ENCODE measurements around the gene ADAMTSL1.

- TF ChIP-seq ATF3 (IDR thresholded peaks at IDR 0.05; ENCODE audit: insufficient read depth, low read depth, low read length) (no peak), POLR2AphosphoS5 (IDR thresholded peaks at IDR 0.05; ENCODE audit: low read depth, low read length) (no peak), POLR2A (IDR thresholded peaks at IDR 0.05; ENCODE audit: control extremely low read depth in 1 of 2, low read depth in 2 of 2, low read length in 2 of 2) (no peak), TCF12 (IDR thresholded peaks at IDR 0.05; ENCODE audit: low read depth, low read length) (no peak), CTCF (IDR thresholded peaks at IDR 0.05; ENCODE audit: control extremely low read depth in 1 of 3, insufficient read depth in 1 of 3, low read depth in 1 of 3, low read length in 3 of 3) (no peak), EZH2 (IDR thresholded peaks at IDR 0.05; ENCODE audit: low read depth, low read length, severe bottlenecking) (no peak), TEAD4 (IDR thresholded peaks at IDR 0.05; ENCODE audit: low read depth, low read length) (no peak), RAD21 (IDR thresholded peaks at IDR 0.05 in 1 of 2, conservative IDR thresholded peaks at IDR 0.05 in 1 of 2; ENCODE audit: low read depth in 2 of 2, low read length in 2 of 2) (no peak), EGR1 (IDR thresholded peaks at IDR 0.05; ENCODE audit: borderline replicate concordance, low read depth, low read length) (no peak), ATF2 (IDR thresholded peaks at IDR 0.05; ENCODE audit: low read length) (no peak), YY1 (IDR thresholded peaks at IDR 0.05; ENCODE audit: low read depth, low read length) (no peak), PHF8 (conservative IDR thresholded peaks at IDR 0.05; ENCODE audit: low read depth, low read length) (no peak), EP300 (IDR thresholded peaks at IDR 0.05; ENCODE audit: borderline replicate concordance in 1 of 2, low read depth in 2 of 2, low read length in 2 of 2) (no peak), ZNF274 (IDR thresholded peaks at IDR 0.05; ENCODE audit: borderline replicate concordance, extremely low read depth, low read length) (no peak)
These were observed 26.0 kb downstream of the ADAMTSL1 start for GRCh38 chr9:18499980-18500379.

All from H1 (cell line).